GM18861 (cell line): ENCODE measurements around the gene SF3B2.
"Not testable (repeated sequence)": the region's sequence is repeated elsewhere in the genome, so short reads cannot be mapped to it uniquely, and the experiment has no call there.

Source experiments
- ATAC-seq: cut with Tn5 transposase; IDR thresholded peaks from one replicate; pipeline ENCODE4 v1.9.1; 2021; ENCODE audit not compliant: unreplicated experiment

SF3B2 gene

GRCh38 chr11:66106786-66107599, 54.8 kb downstream of the SF3B2 start:
- no peak for ATAC-seq

GRCh38 chr11:66107600-66108510, 55.7 kb downstream of the SF3B2 start:
- ATAC-seq = no peak

- no peak for ATAC-seq
These were observed 57.1 kb downstream of the SF3B2 start for GRCh38 chr11:66109294-66109693.

GRCh38 chr11:66111158-66111557, 59.0 kb downstream of the SF3B2 start:
- ATAC-seq = no peak

- no peak for ATAC-seq
These were observed 59.9 kb downstream of the SF3B2 start for GRCh38 chr11:66112041-66112491.

GRCh38 chr11:66112601-66113499, 60.7 kb downstream of the SF3B2 start:
- ATAC-seq = peak; percentile 30

GRCh38 chr11:66114957-66115356, 62.8 kb downstream of the SF3B2 start:
- not testable (repeated sequence) for ATAC-seq

- ATAC-seq = no peak
These were observed 63.6 kb downstream of the SF3B2 start for GRCh38 chr11:66115638-66116301.

GRCh38 chr11:66116576-66117361, 64.6 kb downstream of the SF3B2 start:
- ATAC-seq = no peak

- ATAC-seq = no peak
These were observed 66.7 kb downstream of the SF3B2 start for GRCh38 chr11:66118847-66119246.
